Ishikawa (cell line): ENCODE data around the gene KLHL10.

ENCODE experiments used
- CEBPB ChIP-seq: IDR thresholded peaks from 2 replicates; pipeline ENCODE4 v1.6.1; 2012
- CREB1 ChIP-seq: IDR thresholded peaks from 2 replicates; pipeline ENCODE4 v1.6.1; 2012; ENCODE audit warnings: low read depth
- EP300 ChIP-seq: IDR thresholded peaks from 2 replicates; pipeline ENCODE4 v1.6.1; 2012; ENCODE audit warnings: borderline replicate concordance
- FOXM1 ChIP-seq: IDR thresholded peaks from 2 replicates; pipeline ENCODE4 v1.6.1; 2012; ENCODE audit warnings: low read depth, borderline replicate concordance
- TAF1 ChIP-seq: IDR thresholded peaks from 2 replicates; pipeline ENCODE4 v1.6.1; 2012; ENCODE audit warnings: low read depth, mild to moderate bottlenecking
- TCF12 ChIP-seq: IDR thresholded peaks from 2 replicates; pipeline ENCODE4 v1.6.1; 2012; ENCODE audit warnings: low read depth
- ZBTB7A ChIP-seq: IDR thresholded peaks from 2 replicates; pipeline ENCODE4 v1.6.1; 2012; ENCODE audit warnings: low read depth
- TF ChIP-seq, protein P1 (sequence below): IDR thresholded peaks from 2 replicates; pipeline ENCODE4 v1.6.1; 2012; ENCODE audit warnings: low read depth, mild to moderate bottlenecking
- TF ChIP-seq, protein P2 (sequence below): IDR thresholded peaks from 2 replicates; pipeline ENCODE4 v1.6.1; 2012
- TF ChIP-seq, protein P3 (sequence below): IDR thresholded peaks from 2 replicates; pipeline ENCODE4 v1.6.1; 2012

DNA sequence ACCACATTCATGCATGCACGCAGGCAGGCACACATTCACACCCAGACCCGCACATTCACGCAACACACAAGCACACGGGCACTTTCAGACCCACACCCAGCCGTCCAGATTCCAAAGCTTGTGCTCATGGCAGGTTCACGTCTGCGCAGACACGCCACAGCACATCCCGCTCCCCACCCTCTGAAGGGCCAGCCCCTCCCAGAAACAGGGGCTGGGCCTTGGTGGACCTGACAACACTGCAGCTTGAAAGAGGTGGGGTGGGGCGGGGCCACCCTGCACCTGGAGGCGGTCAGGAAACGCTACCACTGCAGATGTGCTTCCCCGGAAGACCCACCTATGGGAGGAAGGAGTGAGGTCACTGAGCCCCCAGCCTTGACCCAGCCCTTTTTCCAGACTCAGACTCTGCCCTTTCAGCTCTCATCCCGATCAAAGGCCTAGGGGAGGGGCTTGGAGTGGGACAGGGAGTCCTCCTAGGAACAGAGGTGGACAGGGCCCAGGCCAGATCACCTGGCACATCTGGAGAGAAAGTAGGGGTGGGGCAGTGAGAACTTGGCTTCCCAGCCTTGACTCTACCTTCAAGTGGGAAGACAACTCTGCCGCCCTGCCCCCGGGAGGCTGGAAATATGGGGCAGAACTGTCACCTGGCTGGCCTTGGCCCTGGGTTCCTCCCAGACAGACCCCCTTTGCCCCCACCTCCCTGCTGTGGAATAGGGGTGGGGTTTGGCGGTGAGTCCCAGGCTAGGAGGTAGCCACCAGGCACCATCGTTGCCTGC, 36.8 kb upstream of the KLHL10 start:
- TF ChIP-seq, protein P1, sequence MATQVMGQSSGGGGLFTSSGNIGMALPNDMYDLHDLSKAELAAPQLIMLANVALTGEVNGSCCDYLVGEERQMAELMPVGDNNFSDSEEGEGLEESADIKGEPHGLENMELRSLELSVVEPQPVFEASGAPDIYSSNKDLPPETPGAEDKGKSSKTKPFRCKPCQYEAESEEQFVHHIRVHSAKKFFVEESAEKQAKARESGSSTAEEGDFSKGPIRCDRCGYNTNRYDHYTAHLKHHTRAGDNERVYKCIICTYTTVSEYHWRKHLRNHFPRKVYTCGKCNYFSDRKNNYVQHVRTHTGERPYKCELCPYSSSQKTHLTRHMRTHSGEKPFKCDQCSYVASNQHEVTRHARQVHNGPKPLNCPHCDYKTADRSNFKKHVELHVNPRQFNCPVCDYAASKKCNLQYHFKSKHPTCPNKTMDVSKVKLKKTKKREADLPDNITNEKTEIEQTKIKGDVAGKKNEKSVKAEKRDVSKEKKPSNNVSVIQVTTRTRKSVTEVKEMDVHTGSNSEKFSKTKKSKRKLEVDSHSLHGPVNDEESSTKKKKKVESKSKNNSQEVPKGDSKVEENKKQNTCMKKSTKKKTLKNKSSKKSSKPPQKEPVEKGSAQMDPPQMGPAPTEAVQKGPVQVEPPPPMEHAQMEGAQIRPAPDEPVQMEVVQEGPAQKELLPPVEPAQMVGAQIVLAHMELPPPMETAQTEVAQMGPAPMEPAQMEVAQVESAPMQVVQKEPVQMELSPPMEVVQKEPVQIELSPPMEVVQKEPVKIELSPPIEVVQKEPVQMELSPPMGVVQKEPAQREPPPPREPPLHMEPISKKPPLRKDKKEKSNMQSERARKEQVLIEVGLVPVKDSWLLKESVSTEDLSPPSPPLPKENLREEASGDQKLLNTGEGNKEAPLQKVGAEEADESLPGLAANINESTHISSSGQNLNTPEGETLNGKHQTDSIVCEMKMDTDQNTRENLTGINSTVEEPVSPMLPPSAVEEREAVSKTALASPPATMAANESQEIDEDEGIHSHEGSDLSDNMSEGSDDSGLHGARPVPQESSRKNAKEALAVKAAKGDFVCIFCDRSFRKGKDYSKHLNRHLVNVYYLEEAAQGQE, result no peak
- no peak for TF ChIP-seq CEBPB
- TF ChIP-seq, protein P2, sequence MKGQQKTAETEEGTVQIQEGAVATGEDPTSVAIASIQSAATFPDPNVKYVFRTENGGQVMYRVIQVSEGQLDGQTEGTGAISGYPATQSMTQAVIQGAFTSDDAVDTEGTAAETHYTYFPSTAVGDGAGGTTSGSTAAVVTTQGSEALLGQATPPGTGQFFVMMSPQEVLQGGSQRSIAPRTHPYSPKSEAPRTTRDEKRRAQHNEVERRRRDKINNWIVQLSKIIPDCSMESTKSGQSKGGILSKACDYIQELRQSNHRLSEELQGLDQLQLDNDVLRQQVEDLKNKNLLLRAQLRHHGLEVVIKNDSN, result no peak
- TF ChIP-seq CREB1, result no peak
- peak; percentile 67 for TF ChIP-seq TCF12
- 0 out of 2 replicates have a peak, but pooled peaks have one; percentile 31 for TF ChIP-seq TAF1
- 0 out of 2 replicates have a peak, but pooled peaks have one; percentile 37 for TF ChIP-seq ZBTB7A
- no peak for TF ChIP-seq FOXM1
- no peak for TF ChIP-seq EP300
- TF ChIP-seq, protein P3, sequence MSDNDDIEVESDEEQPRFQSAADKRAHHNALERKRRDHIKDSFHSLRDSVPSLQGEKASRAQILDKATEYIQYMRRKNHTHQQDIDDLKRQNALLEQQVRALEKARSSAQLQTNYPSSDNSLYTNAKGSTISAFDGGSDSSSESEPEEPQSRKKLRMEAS, result peak; percentile 56
